Astrocyte (in vitro differentiated cells and primary cell): ENCODE data around the gene MEGF6. TPM values are rescaled to one million over a fixed set of nuclear protein-coding genes. Genes with fewer than 3 reads are reported as not detected.

ENCODE experiments used
- DNase-seq: peaks from one replicate; pipeline ENCODE4 v3.0.0-alpha.2; 2010; ENCODE audit warnings: low read depth
- FAIRE-seq: peaks from 2 replicates; lab custom pipeline; 2011; peaks lifted over from hg19 to GRCh38; lab: Jason Lieb, UNC
- H2AFZ ChIP-seq: 2 replicates; pipeline ENCODE4 v1.6.0; 2012; ENCODE audit warnings: low read depth, low read length, inconsistent platforms
- H3K27ac ChIP-seq: 2 replicates; pipeline ENCODE4 v1.5.1; 2011; ENCODE audit warnings: low read depth, low read length, inconsistent platforms
- H3K27me3 ChIP-seq: 2 replicates; pipeline ENCODE4 v1.6.0; 2011; ENCODE audit warnings: low read length, inconsistent platforms; ENCODE audit not compliant: insufficient read depth
- H3K36me3 ChIP-seq: 2 replicates; pipeline ENCODE4 v1.5.1; 2011; ENCODE audit warnings: low read length, inconsistent platforms; ENCODE audit not compliant: insufficient read depth
- H3K4me1 ChIP-seq: 2 replicates; pipeline ENCODE4 v1.5.1; 2011; ENCODE audit warnings: low read length, inconsistent platforms; ENCODE audit not compliant: insufficient read depth
- H3K4me2 ChIP-seq: 2 replicates; pipeline ENCODE4 v1.6.0; 2012; ENCODE audit warnings: low read length, inconsistent platforms
- H3K4me3 ChIP-seq: 2 replicates; pipeline ENCODE4 v1.5.1; 2011; ENCODE audit warnings: low read depth, mild to moderate bottlenecking, low read length, inconsistent platforms; ENCODE audit not compliant: insufficient read depth
- H3K79me2 ChIP-seq: 2 replicates; pipeline ENCODE4 v1.6.0; 2012; ENCODE audit warnings: mild to moderate bottlenecking, low read length, inconsistent platforms; ENCODE audit not compliant: insufficient read depth
- H3K9ac ChIP-seq: 2 replicates; pipeline ENCODE4 v1.6.0; 2012; ENCODE audit warnings: mild to moderate bottlenecking, low read length, inconsistent platforms
- H3K9me3 ChIP-seq: 2 replicates; pipeline ENCODE4 v1.5.1; 2012; ENCODE audit warnings: low read depth, mild to moderate bottlenecking, low read length, inconsistent platforms; ENCODE audit not compliant: insufficient read depth
- H4K20me1 ChIP-seq: 2 replicates; pipeline ENCODE4 v1.6.0; 2012; ENCODE audit warnings: low read length, inconsistent platforms; ENCODE audit not compliant: insufficient read depth
- H3K27ac Mint-ChIP-seq: one replicate; pipeline ENCODE4 v1.8.0; 2021; ENCODE audit warnings: mild to moderate bottlenecking, mixed read lengths; ENCODE audit not compliant: unreplicated experiment
- H3K27me3 Mint-ChIP-seq: one replicate; pipeline ENCODE4 v1.8.0; 2021; ENCODE audit warnings: low read depth, mixed read lengths; ENCODE audit not compliant: unreplicated experiment
- H3K36me3 Mint-ChIP-seq: one replicate; pipeline ENCODE4 v1.8.0; 2021; ENCODE audit warnings: low read depth, mixed read lengths; ENCODE audit not compliant: unreplicated experiment
- H3K4me1 Mint-ChIP-seq: one replicate; pipeline ENCODE4 v1.8.0; 2021; ENCODE audit warnings: low read depth, mixed read lengths; ENCODE audit not compliant: unreplicated experiment
- H3K4me3 Mint-ChIP-seq: one replicate; pipeline ENCODE4 v1.8.0; 2021; ENCODE audit warnings: mild to moderate bottlenecking, moderate library complexity, mixed read lengths; ENCODE audit not compliant: unreplicated experiment
- H3K9me3 Mint-ChIP-seq: one replicate; pipeline ENCODE4 v1.8.0; 2021; ENCODE audit warnings: mild to moderate bottlenecking, mixed read lengths; ENCODE audit not compliant: unreplicated experiment
- CTCF ChIP-seq: IDR thresholded peaks from 2 replicates; pipeline ENCODE4 v1.5.1; 2011; ENCODE audit warnings: low read depth, mild to moderate bottlenecking, inconsistent platforms, low read length, moderate library complexity; ENCODE audit not compliant: insufficient read depth
- EZH2 ChIP-seq: IDR thresholded peaks from 2 replicates; pipeline ENCODE4 v1.6.1; 2012; ENCODE audit warnings: mild to moderate bottlenecking, low read length, inconsistent platforms; ENCODE audit not compliant: insufficient read depth
- total RNA-seq: library from RNA; stranded (reverse); gene quantifications from 2 replicates; pipeline ENCODE4 v1.2.1, GENCODE V29; 2021

Gene MEGF6
- total RNA-seq, 1 donor from 2014 or later, result 14.8 TPM

- Histone ChIP-seq H2AFZ (no peak overlapping the region), H3K4me1 (no peaks in the 10 kb centered on the region), H3K9me3 (no peaks in the 10 kb centered on the region), H3K79me2 (no peaks in the 10 kb centered on the region), H4K20me1 (no peaks in the 10 kb centered on the region), H3K27ac (no peak overlapping the region), H3K4me2 (no peak overlapping the region), H3K4me3 (no peak overlapping the region), H3K27me3 (peaks cover 3% of the 10 kb centered on the region), H3K9ac (no peak overlapping the region), H3K36me3 (no peaks in the 10 kb centered on the region)
- Mint-ChIP-seq H3K36me3 (no peaks in the 10 kb centered on the region), H3K9me3 (no peaks in the 10 kb centered on the region), H3K27ac (no peak overlapping the region), H3K27me3 (peaks cover 5% of the 10 kb centered on the region), H3K4me3 (no peak overlapping the region), H3K4me1 (peaks cover 1% of the 10 kb centered on the region)
- TF ChIP-seq EZH2, result no peak
- TF ChIP-seq CTCF, result no peak
- DNase-seq (no peak), FAIRE-seq (no peak)
Measured at GRCh38 chr1:3481046-3481445, 130.3 kb downstream of the MEGF6 start.

- DNase-seq, result no peak
- FAIRE-seq, result no peak
- no peak for TF ChIP-seq CTCF
- TF ChIP-seq EZH2, result no peak
- H3K9me3 Mint-ChIP-seq, result no peaks in the 10 kb centered on the region
- Histone ChIP-seq H3K36me3 (no peaks in the 10 kb centered on the region), H3K9me3 (no peaks in the 10 kb centered on the region), H3K9ac (no peak overlapping the region), H3K4me3 (no peak overlapping the region), H2AFZ (no peak overlapping the region), H3K4me1 (no peaks in the 10 kb centered on the region), H3K4me2 (no peak overlapping the region), H3K27ac (no peak overlapping the region), H4K20me1 (no peaks in the 10 kb centered on the region), H3K79me2 (no peaks in the 10 kb centered on the region), H3K27me3 (peaks cover 2% of the 10 kb centered on the region)
- H3K4me1 Mint-ChIP-seq, result peaks cover 1% of the 10 kb centered on the region
- H3K27me3 Mint-ChIP-seq, result peaks cover 5% of the 10 kb centered on the region
- no peaks in the 10 kb centered on the region for H3K36me3 Mint-ChIP-seq
- no peak overlapping the region for H3K27ac Mint-ChIP-seq
- no peak overlapping the region for H3K4me3 Mint-ChIP-seq
Measured at GRCh38 chr1:3480369-3480719, 131.0 kb downstream of the MEGF6 start.

GRCh38 chr1:3479511-3480368 lies 131.6 kb downstream of the MEGF6 start:
- FAIRE-seq (no peak), DNase-seq (no peak)
- TF ChIP-seq EZH2, result no peak
- TF ChIP-seq CTCF, result no peak
- no peaks in the 10 kb centered on the region for H3K36me3 ChIP-seq
- Mint-ChIP-seq H3K27me3 (peaks cover 3% of the 10 kb centered on the region), H3K4me3 (no peak overlapping the region), H3K27ac (no peak overlapping the region), H3K4me1 (peaks cover 1% of the 10 kb centered on the region), H3K36me3 (no peaks in the 10 kb centered on the region), H3K9me3 (no peaks in the 10 kb centered on the region)
- no peak overlapping the region for H2AFZ ChIP-seq
- H3K4me2 ChIP-seq, result no peak overlapping the region
- no peak overlapping the region for H3K9ac ChIP-seq
- H3K27ac ChIP-seq, result no peak overlapping the region
- H3K4me1 ChIP-seq, result no peaks in the 10 kb centered on the region
- H3K9me3 ChIP-seq, result no peaks in the 10 kb centered on the region
- H3K27me3 ChIP-seq, result no peaks in the 10 kb centered on the region
- H3K4me3 ChIP-seq, result no peak overlapping the region
- H3K79me2 ChIP-seq, result no peaks in the 10 kb centered on the region
- no peaks in the 10 kb centered on the region for H4K20me1 ChIP-seq
